COLO829 (cell line): ENCODE data around the gene URB1.
"Not testable (repeated sequence)": the region's sequence is repeated elsewhere in the genome, so short reads cannot be mapped to it uniquely, and the experiment has no call there.

Experiments
- DNase-seq: peaks from one replicate; pipeline ENCODE4 v3.0.0; 2012; ENCODE audit warnings: low spot score

URB1 gene

GRCh38 chr21:32412162-32413014, 19.6 kb upstream of the URB1 start, which contains the start of gene EVA1C:
EVA1C (plus strand) TSS chr21:32412706; CDS start chr21:32412854, 148 bp downstream.
- DNase-seq: no peak

- DNase-seq: no peak
These were observed 18.7 kb upstream of the URB1 start for GRCh38 chr21:32411350-32412161.

- DNase-seq: no peak
These were observed 18.1 kb upstream of the URB1 start for GRCh38 chr21:32410916-32411315.

GRCh38 chr21:32410291-32410690, 17.5 kb upstream of the URB1 start:
- no peak for DNase-seq

GRCh38 chr21:32406405-32406804, 13.6 kb upstream of the URB1 start:
- DNase-seq: no peak

GRCh38 chr21:32403201-32403777, 10.5 kb upstream of the URB1 start:
- DNase-seq: peak; percentile 52

- DNase-seq: no peak
These were observed 827 bp upstream of the URB1 start for GRCh38 chr21:32393677-32394001.

GRCh38 chr21:32392299-32392879, 423 bp downstream of the URB1 start:
- no peak for DNase-seq

GRCh38 chr21:32391755-32392154, 1.1 kb downstream of the URB1 start:
- DNase-seq: no peak

GRCh38 chr21:32390537-32391224, 2.1 kb downstream of the URB1 start:
- not testable (repeated sequence) for DNase-seq

- no peak for DNase-seq
These were observed 3.3 kb downstream of the URB1 start for GRCh38 chr21:32389337-32390015.

GRCh38 chr21:32388306-32388705, 4.5 kb downstream of the URB1 start:
- no peak for DNase-seq

GRCh38 chr21:32387151-32387550, 5.7 kb downstream of the URB1 start:
- DNase-seq: no peak

GRCh38 chr21:32386195-32386870, 6.5 kb downstream of the URB1 start:
- DNase-seq: no peak

- no peak for DNase-seq
These were observed 9.0 kb downstream of the URB1 start for GRCh38 chr21:32383812-32384211.

- DNase-seq: peak; percentile 79
These were observed 10.6 kb downstream of the URB1 start for GRCh38 chr21:32382108-32382644.

GRCh38 chr21:32381571-32381970, 11.2 kb downstream of the URB1 start:
- DNase-seq: no peak

GRCh38 chr21:32380940-32381339, 11.9 kb downstream of the URB1 start:
- DNase-seq: no peak

- DNase-seq: no peak
These were observed 13.9 kb downstream of the URB1 start for GRCh38 chr21:32378956-32379355.

GRCh38 chr21:32377991-32378390, 14.8 kb downstream of the URB1 start:
- peak; percentile 89 for DNase-seq
